Measurements from ENCODE around the gene GNG7. TPM values are rescaled to one million over a fixed set of nuclear protein-coding genes. Genes with fewer than 3 reads are reported as not detected.

GNG7 gene
- total and polyA plus RNA-seq, 2 donors (not counting 3 experiments of a cell fraction or from before 2014, with no cell fraction given) = 0.29 to 0.84 TPM

DNA sequence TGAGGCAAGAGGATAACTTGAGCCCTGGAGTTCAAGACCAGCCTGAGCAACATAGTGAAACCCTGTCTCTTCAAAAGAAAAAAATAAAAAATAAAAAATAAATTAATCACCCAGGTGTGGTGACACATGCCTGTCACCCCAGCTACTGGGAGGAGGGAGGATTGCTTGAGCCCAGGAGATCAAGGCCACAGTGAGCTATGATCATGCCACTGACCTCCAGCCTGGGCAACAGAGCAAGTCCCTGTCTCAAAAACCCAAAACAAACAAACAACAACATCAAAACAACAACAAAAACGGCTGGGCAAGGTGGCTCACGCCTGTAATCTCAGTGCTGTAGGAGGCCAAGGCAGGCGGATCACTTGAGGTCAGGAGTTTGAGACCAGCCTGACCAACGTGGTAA, 41.6 kb upstream of the GNG7 start:
- Histone ChIP-seq H3K9ac (replicated peaks; ENCODE audit: extremely low read depth, insufficient read depth, low read length) (no peak overlapping the region), H3K9me1 (replicated peaks; ENCODE audit: control insufficient read depth, extremely low read depth, insufficient read depth, low read length) (no peaks in the 10 kb centered on the region), H3K4me2 (ENCODE audit: insufficient read depth, low read length) (no peak overlapping the region), H4K20me1 (replicated peaks; ENCODE audit: control insufficient read depth, extremely low read depth, insufficient read depth, low read length) (no peaks in the 10 kb centered on the region), H3K9me3 (replicated peaks; ENCODE audit: control insufficient read depth, insufficient read depth, low read length) (no peaks in the 10 kb centered on the region), H3K36me3 (ENCODE audit: control insufficient read depth in 2 of 2, extremely low read depth in 1 of 2, insufficient read depth in 2 of 2, low read length in 2 of 2) (no peaks in the 10 kb centered on the region), H3K27ac (ENCODE audit: insufficient read depth, low read depth, low read length) (no peak overlapping the region), H3K4me1 (ENCODE audit: control insufficient read depth, extremely low read depth, insufficient read depth, low read length) (peaks cover 4% of the 10 kb centered on the region), H3K4me3 (replicated peaks in 1 of 3; ENCODE audit: insufficient read depth in 1 of 3, low read depth in 1 of 3, low read length in 3 of 3) (no peak overlapping the region), H3K79me2 (ENCODE audit: control insufficient read depth, insufficient read depth, low read length) (peaks cover 4% of the 10 kb centered on the region), H3K27me3 (ENCODE audit: control insufficient read depth in 2 of 2, insufficient read depth in 2 of 2, low read length in 2 of 2) (no peaks in the 10 kb centered on the region), H2AFZ (ENCODE audit: low read depth, low read length) (no peak overlapping the region)
- intact Hi-C loops (cut with micrococcal nuclease) (no loop called here), dilution Hi-C loops (cut with MboI; ENCODE audit: extremely low pct_ligation_motif_present, low sequenced_read_pairs) (no loop called here)
- no TSS peak for BruUV-seq (replicated peaks)
- ChIA-PET POLR2A (no interaction called here), CTCF (interaction anchor here (1.4 kb wide), 1 partner anchor 96 kb away, joined by 6 read pairs; no protein-coding TSS in a partner anchor)
- FAIRE-seq (no peak), DNase-seq (ENCODE audit: low read depth, low spot score) (no peak)
- TF ChIP-seq FOS (IDR thresholded peaks at IDR 0.05; ENCODE audit: borderline replicate concordance, insufficient read depth, low read length) (no peak), JUN (IDR thresholded peaks at IDR 0.05; ENCODE audit: borderline replicate concordance, insufficient read depth, insufficient read length, low read depth) (no peak), POLR2AphosphoS5 (IDR thresholded peaks at IDR 0.05; ENCODE audit: insufficient read depth, low read depth, low read length) (no peak), MYC (IDR thresholded peaks at IDR 0.05; ENCODE audit: low read depth, low read length) (no peak), EZH2 (IDR thresholded peaks at IDR 0.05; ENCODE audit: borderline replicate concordance, low read depth, low read length, severe bottlenecking) (no peak), GATA2 (IDR thresholded peaks at IDR 0.05; ENCODE audit: insufficient read depth, insufficient read length, low read depth, low read length) (no peak), POLR2A (IDR thresholded peaks at IDR 0.05; ENCODE audit: low read depth, low read length) (no peak)
- TF ChIP-seq, protein P1, sequence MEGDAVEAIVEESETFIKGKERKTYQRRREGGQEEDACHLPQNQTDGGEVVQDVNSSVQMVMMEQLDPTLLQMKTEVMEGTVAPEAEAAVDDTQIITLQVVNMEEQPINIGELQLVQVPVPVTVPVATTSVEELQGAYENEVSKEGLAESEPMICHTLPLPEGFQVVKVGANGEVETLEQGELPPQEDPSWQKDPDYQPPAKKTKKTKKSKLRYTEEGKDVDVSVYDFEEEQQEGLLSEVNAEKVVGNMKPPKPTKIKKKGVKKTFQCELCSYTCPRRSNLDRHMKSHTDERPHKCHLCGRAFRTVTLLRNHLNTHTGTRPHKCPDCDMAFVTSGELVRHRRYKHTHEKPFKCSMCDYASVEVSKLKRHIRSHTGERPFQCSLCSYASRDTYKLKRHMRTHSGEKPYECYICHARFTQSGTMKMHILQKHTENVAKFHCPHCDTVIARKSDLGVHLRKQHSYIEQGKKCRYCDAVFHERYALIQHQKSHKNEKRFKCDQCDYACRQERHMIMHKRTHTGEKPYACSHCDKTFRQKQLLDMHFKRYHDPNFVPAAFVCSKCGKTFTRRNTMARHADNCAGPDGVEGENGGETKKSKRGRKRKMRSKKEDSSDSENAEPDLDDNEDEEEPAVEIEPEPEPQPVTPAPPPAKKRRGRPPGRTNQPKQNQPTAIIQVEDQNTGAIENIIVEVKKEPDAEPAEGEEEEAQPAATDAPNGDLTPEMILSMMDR (IDR thresholded peaks at IDR 0.05; ENCODE audit: extremely low read depth in 1 of 2, insufficient read depth in 1 of 2, low read depth in 1 of 2, low read length in 2 of 2) = no peak
- TF ChIP-seq, protein P2, sequence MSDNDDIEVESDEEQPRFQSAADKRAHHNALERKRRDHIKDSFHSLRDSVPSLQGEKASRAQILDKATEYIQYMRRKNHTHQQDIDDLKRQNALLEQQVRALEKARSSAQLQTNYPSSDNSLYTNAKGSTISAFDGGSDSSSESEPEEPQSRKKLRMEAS (IDR thresholded peaks at IDR 0.05; ENCODE audit: insufficient read depth, insufficient read length) = no peak

All from endothelial cell of umbilical vein (primary cell).